GM21723 (cell line): Measurements from ENCODE around the gene SPCS1.
"Not testable (repeated sequence)": the region's sequence is repeated elsewhere in the genome, so short reads cannot be mapped to it uniquely, and the experiment has no call there.

ENCODE experiments used
- ATAC-seq: cut with Tn5 transposase; IDR thresholded peaks from one replicate; pipeline ENCODE4 v1.9.1; 2021; ENCODE audit warnings: mild to moderate bottlenecking, moderate library complexity; ENCODE audit not compliant: unreplicated experiment

Gene SPCS1

GRCh38 chr3:52705688-52706686 is at the start of gene SPCS1, which contains the start of gene GLT8D1:
Gene SPCS1 (plus strand): TSS chr3:52706106. CDS start chr3:52706247, 141 bp downstream.
Gene GLT8D1 (minus strand): TSS chr3:52705791. CDS start chr3:52700460, 5,331 bp downstream.
- peak; percentile 73 for ATAC-seq

GRCh38 chr3:52660046-52660445 is 45.9 kb upstream of the SPCS1 start:
- ATAC-seq: no peak

- ATAC-seq: no peak
Measured at GRCh38 chr3:52663098-52663497, 42.8 kb upstream of the SPCS1 start.

GRCh38 chr3:52670621-52671521 is 35.0 kb upstream of the SPCS1 start:
- peak; percentile 72 for ATAC-seq

DNA sequence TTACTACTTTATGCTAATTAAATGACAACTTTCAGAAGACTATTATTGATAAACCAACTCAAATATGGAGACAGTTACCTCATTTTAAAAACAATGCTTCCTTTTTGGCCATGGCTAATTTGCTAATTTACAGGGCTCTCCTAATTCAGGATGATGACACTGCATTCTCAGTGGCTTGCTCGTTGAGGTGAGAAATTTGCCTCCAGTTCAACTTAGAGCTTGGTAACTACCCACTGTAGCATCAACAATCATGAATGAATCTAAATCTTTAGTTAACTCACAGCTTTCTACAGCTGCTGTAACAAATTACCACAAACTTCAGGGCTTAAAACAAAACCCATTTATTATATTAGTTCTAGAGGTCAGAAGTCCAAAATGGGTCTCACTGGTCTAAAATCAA is 34.2 kb upstream of the SPCS1 start:
- ATAC-seq: no peak

DNA sequence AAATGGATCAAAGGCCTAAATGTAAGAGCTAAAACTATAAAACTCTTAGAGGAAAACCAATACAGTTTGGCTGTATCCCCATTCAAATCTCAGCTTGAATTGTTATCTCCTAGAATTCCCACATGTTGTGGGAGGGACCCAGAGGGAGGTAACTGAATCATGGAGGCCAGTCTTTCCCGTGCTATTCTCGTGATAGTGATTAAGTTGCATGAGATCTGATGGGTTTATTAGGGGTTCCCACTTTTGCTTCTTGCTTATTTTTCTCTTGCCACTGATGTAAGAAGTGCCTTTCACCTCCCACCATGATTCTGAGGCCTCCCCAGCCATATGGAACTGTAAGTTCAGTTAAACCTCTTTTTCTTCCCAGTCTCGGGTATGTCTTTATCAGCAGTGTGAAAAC is 29.7 kb upstream of the SPCS1 start:
- ATAC-seq: not testable (repeated sequence)

DNA sequence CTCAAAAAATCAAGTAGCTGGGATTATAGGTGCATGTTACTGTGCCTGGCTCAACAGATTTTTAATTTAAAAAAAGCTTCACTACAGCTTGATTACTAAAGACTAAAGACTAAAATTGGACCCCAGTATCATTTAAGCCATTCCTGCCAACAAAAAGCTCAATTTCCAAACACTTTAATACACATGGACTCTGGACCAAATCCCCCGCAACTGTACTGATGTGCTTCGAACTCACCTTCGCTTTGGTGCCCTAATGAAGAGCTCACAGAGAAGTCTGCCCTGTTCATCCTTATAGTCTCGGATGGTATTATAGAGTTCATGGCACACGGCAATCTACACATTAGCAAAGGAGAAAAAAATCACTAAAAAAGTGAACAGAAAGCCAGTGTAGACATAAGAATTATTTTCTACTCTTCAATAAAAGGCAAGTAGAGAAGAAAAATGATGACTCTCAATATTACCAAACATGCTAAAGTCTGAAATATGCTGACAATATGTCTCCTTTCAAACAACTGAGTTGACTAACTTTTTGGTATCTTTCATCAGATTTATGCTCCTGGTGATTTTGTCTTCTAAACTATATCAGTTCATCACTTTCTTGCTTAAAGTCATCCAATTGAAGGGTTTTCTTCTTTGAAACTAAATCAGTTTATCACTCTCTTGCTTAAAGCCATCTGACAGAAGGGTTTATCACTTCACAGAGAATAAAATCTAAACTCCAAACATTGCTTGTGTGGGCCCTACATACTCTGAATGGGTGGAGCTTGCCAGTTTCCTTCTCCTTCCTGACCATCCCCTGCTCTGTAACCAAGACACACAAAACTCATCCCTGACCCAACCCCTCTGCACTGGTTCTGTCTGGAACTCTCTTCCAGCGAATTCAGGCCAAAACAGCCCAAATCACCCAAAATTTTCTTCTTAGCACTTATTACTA is 27.4 kb upstream of the SPCS1 start:
- ATAC-seq: no peak

GRCh38 chr3:52679199-52679538 is 26.7 kb upstream of the SPCS1 start:
- no peak for ATAC-seq

DNA sequence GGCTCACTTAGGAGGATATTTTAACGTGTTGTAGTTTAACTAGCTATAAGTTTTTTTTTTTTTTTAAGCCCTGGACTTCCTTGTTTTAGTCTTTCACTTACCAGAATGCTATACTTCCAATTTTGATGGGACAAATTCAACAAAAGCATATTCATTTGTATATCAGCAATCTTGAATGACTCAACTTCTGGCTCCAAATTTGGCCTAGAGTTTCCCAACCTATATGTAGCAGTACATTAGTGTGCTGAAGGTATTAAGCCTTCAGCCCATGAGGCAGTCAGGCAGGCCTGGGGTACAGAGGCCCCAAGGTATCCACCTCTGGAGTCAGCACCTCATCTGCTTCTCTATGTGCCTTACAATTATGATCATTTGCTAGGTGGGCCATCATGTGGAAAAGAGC is 26.1 kb upstream of the SPCS1 start:
- ATAC-seq: no peak

DNA sequence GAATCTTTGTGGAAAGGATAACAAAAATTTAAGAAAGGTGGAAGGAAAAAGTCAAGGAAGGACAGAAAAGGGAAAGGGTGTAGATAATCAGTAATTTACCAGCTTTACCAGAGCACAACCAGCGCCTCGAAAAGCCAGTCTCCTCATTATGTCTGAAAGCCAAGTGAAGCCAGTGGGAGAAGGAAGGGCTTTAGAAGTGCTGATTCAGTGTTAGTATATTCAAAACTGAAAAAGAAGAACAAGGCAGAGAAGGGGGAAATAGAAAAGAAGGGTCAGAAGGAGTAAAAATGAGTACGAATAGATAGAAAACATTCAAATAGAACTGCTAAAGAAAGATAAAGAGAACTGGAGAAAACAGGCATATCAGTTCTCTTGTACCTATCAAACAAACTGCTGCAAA is 24.3 kb upstream of the SPCS1 start:
- ATAC-seq: no peak

DNA sequence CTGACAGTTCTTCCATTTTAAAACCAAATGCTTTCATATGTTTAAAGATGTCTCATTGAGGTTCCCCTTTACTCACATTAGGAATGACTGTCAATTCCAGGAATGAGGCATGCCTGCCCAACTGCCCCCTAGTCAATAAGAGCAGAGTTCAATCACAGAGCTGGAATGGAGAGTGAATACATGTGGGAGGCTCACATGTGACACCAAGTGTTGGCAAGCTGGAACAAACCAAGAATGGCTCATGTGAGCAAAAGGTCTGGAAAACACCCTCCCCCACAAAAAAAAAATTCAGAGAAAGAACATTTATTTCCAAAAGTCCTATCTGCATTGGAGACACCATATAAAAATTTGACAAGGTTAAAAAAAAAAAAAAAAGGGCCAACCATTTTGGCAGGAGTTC is 23.9 kb upstream of the SPCS1 start:
- ATAC-seq: no peak

GRCh38 chr3:52683611-52684010 is 22.3 kb upstream of the SPCS1 start:
- ATAC-seq: no peak

DNA sequence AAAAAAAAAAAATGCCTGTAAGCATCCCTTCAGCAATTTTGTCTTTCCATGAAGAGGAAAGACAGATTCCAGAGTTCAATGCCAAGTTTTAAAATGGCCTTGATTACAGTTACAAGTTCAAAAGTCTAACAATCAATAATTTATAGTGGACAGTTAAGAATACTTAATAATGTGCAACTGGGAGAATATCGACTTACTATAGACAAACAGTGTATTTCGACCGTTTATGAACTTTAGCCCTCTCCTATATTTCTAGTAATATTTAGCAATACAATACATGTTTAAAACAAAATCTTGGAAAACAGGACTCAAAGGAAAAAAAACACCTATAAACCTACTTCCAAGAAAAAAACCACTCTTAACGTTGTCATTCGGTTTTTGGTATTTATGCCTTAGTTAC is 21.7 kb upstream of the SPCS1 start:
- no peak for ATAC-seq

DNA sequence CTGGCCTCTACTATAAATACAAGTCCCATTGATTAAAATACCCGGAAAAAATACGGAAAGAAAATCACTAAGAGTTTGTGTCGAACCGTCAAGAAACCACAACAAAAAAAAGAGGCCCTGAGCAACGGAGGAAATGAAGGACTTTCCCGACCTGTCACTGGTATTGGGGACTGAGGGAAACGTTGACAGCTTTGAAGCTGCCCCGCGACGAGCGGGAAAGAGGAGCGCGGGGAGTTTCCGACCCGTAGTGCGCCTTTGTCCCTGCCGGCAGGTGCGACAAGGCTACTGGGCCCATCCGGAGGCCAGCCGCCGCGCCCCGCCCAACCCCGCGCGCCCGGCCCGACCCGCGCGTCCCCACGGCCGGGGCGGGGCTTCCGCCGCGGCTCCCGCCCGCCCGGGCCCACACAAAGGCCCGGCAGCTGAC is 20.6 kb upstream of the SPCS1 start:
- peak; percentile 72 for ATAC-seq

GRCh38 chr3:52685709-52686691 is 19.9 kb upstream of the SPCS1 start, which contains the start of the genes GNL3 and PBRM1:
Gene GNL3 (plus strand): TSS chr3:52686032. CDS start chr3:52686093, 61 bp downstream.
Gene PBRM1 (minus strand): TSS chr3:52685913.
- ATAC-seq: peak; percentile 67

- no peak for ATAC-seq
Measured at GRCh38 chr3:52688266-52688665, 17.6 kb upstream of the SPCS1 start.

- ATAC-seq: no peak
Measured at GRCh38 chr3:52689151-52689550, 16.8 kb upstream of the SPCS1 start.

DNA sequence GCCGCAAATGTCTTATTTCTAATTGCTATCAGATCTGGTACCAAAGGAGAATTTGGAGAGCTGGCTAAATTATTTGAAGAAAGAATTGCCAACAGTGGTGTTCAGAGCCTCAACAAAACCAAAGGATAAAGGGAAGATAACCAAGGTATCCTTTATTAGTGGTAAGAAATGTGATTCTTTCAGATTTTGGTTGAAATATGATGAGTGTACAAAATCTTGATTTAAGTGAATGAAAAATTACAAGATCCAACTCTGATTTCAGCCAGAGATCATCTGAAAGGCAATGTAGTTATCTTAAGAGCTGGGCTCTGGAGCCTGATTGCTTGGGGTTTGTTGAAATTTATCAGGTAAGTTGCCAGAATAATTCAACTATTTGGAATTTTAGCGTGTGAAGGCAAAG is 15.3 kb upstream of the SPCS1 start:
- ATAC-seq: no peak

DNA sequence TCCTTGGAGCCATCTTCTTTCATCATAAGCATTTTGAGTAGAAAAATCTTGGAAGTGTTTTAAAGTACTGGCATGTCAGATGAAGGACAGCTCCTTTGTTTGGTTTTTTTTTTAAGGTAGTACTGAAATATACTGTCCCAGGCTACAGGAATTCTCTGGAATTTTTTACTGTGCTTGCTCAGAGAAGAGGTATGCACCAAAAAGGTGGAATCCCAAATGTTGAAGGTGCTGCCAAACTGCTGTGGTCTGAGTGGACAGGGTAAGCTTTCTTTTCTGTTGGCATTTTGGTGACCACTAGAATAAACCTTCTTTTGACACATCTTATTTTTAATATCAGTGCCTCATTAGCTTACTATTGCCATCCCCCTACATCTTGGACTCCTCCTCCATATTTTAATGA is 12.8 kb upstream of the SPCS1 start:
- ATAC-seq: no peak
